HG02571 (cell line): ENCODE data around the gene HSD17B2.
"Not testable (repeated sequence)": the region's sequence is repeated elsewhere in the genome, so short reads cannot be mapped to it uniquely, and the experiment has no call there.

ENCODE experiments used
- ATAC-seq: cut with Tn5 transposase; IDR thresholded peaks from one replicate; pipeline ENCODE4 v1.9.1; 2021; ENCODE audit warnings: mild to moderate bottlenecking, moderate library complexity; ENCODE audit not compliant: unreplicated experiment

HSD17B2 gene

GRCh38 chr16:82074019-82074558 lies 39.0 kb downstream of the HSD17B2 start:
- ATAC-seq, result no peak

- ATAC-seq, result no peak
Observed at GRCh38 chr16:82078125-82078524, 43.1 kb downstream of the HSD17B2 start.

GRCh38 chr16:82079892-82080291 lies 44.8 kb downstream of the HSD17B2 start:
- ATAC-seq, result no peak

GRCh38 chr16:82081264-82081663 lies 46.2 kb downstream of the HSD17B2 start:
- ATAC-seq, result no peak

- no peak for ATAC-seq
Observed at GRCh38 chr16:82082097-82082496, 47.0 kb downstream of the HSD17B2 start.

GRCh38 chr16:82082543-82083244 lies 47.6 kb downstream of the HSD17B2 start:
- no peak for ATAC-seq

- no peak for ATAC-seq
Observed at GRCh38 chr16:82083710-82084353, 48.8 kb downstream of the HSD17B2 start.

GRCh38 chr16:82085011-82085779 lies 50.1 kb downstream of the HSD17B2 start:
- no peak for ATAC-seq

GRCh38 chr16:82088483-82088882 lies 53.4 kb downstream of the HSD17B2 start:
- no peak for ATAC-seq

GRCh38 chr16:82091241-82091640 lies 56.2 kb downstream of the HSD17B2 start:
- ATAC-seq, result no peak

- ATAC-seq, result no peak
Observed at GRCh38 chr16:82092711-82093110, 57.7 kb downstream of the HSD17B2 start.

- ATAC-seq, result no peak
Observed at GRCh38 chr16:82093666-82094300, 58.7 kb downstream of the HSD17B2 start.

- no peak for ATAC-seq
Observed at GRCh38 chr16:82094942-82095540, 60.0 kb downstream of the HSD17B2 start.

- ATAC-seq, result no peak
Observed at GRCh38 chr16:82096641-82097040, 61.6 kb downstream of the HSD17B2 start.

GRCh38 chr16:82105107-82105506 lies 70.1 kb downstream of the HSD17B2 start:
- ATAC-seq, result no peak

- ATAC-seq, result no peak
Observed at GRCh38 chr16:82108100-82108499, 73.0 kb downstream of the HSD17B2 start.

- no peak for ATAC-seq
Observed at GRCh38 chr16:82108774-82109173, 73.7 kb downstream of the HSD17B2 start.

GRCh38 chr16:82109266-82109665 lies 74.2 kb downstream of the HSD17B2 start:
- ATAC-seq, result not testable (repeated sequence)

- ATAC-seq, result no peak
Observed at GRCh38 chr16:82111944-82112343, 76.9 kb downstream of the HSD17B2 start.

GRCh38 chr16:82113741-82114140 lies 78.7 kb downstream of the HSD17B2 start:
- no peak for ATAC-seq

GRCh38 chr16:82116535-82116934 lies 81.5 kb downstream of the HSD17B2 start:
- ATAC-seq, result no peak
